ENCODE results near the gene REX1BD. TPM values are rescaled to one million over a fixed set of nuclear protein-coding genes. Genes with fewer than 3 reads are reported as not detected.
"Not testable (repeated sequence)": the region's sequence is repeated elsewhere in the genome, so short reads cannot be mapped to it uniquely, and the experiment has no call there.

REX1BD gene
- total and polyA plus RNA-seq, 2 donors, result 72.2 to 104 TPM

- Histone ChIP-seq H3K9me3 (ENCODE audit: control insufficient read depth in 2 of 2, insufficient read depth in 1 of 2, low read length in 1 of 2) (no peaks in the 10 kb centered on the region), H3K27me3 (ENCODE audit: control insufficient read depth in 2 of 2, insufficient read depth in 1 of 2, low read length in 1 of 2) (peaks cover 0 to 4% of the 10 kb centered on the region in 2 donors), H3K36me3 (ENCODE audit: control insufficient read depth in 2 of 2, insufficient read depth in 2 of 2, low read length in 1 of 2) (peaks cover 10% of the 10 kb centered on the region in 2 donors), H3K27ac (ENCODE audit: low read depth in 1 of 2, low read length in 1 of 2) (peak overlapping the region; percentile 96 to 99), H3K4me1 (ENCODE audit: control insufficient read depth in 2 of 2, insufficient read depth in 2 of 2, low read length in 2 of 2) (peaks cover 13 to 31% of the 10 kb centered on the region in 2 donors), H3K4me3 (ENCODE audit: low read length in 2 of 2) (peak overlapping the region; percentile 64 to 88)
- DNase-seq (ENCODE audit: low read depth in 6 of 9, low spot score in 9 of 9), result peak in 1 of 9 donors; percentile 42
- WGBS, result 39% methylated on average over 16 of the region's 16 CpGs
Observed at GRCh38 chr19:18587962-18588610, 512 bp upstream of the REX1BD start.

GRCh38 chr19:18589380-18590272 lies 1.0 kb downstream of the REX1BD start:
- DNase-seq (ENCODE audit: low read depth in 6 of 9, low spot score in 9 of 9), result peak in 3 of 9 donors; percentile 46 to 60 (median 57)
- H3K27me3 ChIP-seq (ENCODE audit: control insufficient read depth in 2 of 2, insufficient read depth in 1 of 2, low read length in 1 of 2), result peaks cover 13 to 19% of the 10 kb centered on the region in 2 donors
- peak overlapping the region; percentile 96 to 99 for H3K27ac ChIP-seq (ENCODE audit: low read depth in 1 of 2, low read length in 1 of 2)
- H3K4me3 ChIP-seq (ENCODE audit: low read length in 2 of 2), result peak overlapping the region; percentile 64 to 88
- 25% methylated on average over 52 of the region's 52 CpGs for WGBS
- peaks cover 10% of the 10 kb centered on the region in 2 donors for H3K36me3 ChIP-seq (ENCODE audit: control insufficient read depth in 2 of 2, insufficient read depth in 2 of 2, low read length in 1 of 2)
- no peaks in the 10 kb centered on the region for H3K9me3 ChIP-seq (ENCODE audit: control insufficient read depth in 2 of 2, insufficient read depth in 1 of 2, low read length in 1 of 2)
- peaks cover 21 to 44% of the 10 kb centered on the region in 2 donors for H3K4me1 ChIP-seq (ENCODE audit: control insufficient read depth in 2 of 2, insufficient read depth in 2 of 2, low read length in 2 of 2)

- 86% methylated on average over 40 of the region's 40 CpGs for WGBS
- peaks cover 10% of the 10 kb centered on the region in 2 donors for H3K36me3 ChIP-seq (ENCODE audit: control insufficient read depth in 2 of 2, insufficient read depth in 2 of 2, low read length in 1 of 2)
- no peak overlapping the region for H3K27ac ChIP-seq (ENCODE audit: low read depth in 1 of 2, low read length in 1 of 2)
- DNase-seq (ENCODE audit: low read depth in 6 of 9, low spot score in 9 of 9), result peak in 3 of 9 donors; percentile 27 to 68 (median 51)
- H3K4me3 ChIP-seq (ENCODE audit: low read length in 2 of 2), result no peak overlapping the region
- H3K27me3 ChIP-seq (ENCODE audit: control insufficient read depth in 2 of 2, insufficient read depth in 1 of 2, low read length in 1 of 2), result peaks cover 22 to 28% of the 10 kb centered on the region in 2 donors
- H3K9me3 ChIP-seq (ENCODE audit: control insufficient read depth in 2 of 2, insufficient read depth in 1 of 2, low read length in 1 of 2), result no peaks in the 10 kb centered on the region
- peaks cover 23 to 47% of the 10 kb centered on the region in 2 donors for H3K4me1 ChIP-seq (ENCODE audit: control insufficient read depth in 2 of 2, insufficient read depth in 2 of 2, low read length in 2 of 2)
Observed at GRCh38 chr19:18590273-18591272, 2.0 kb downstream of the REX1BD start.

GRCh38 chr19:18591735-18592385 lies 3.3 kb downstream of the REX1BD start:
- no peak for DNase-seq (ENCODE audit: low read depth in 6 of 9, low spot score in 9 of 9)
- Histone ChIP-seq H3K4me1 (ENCODE audit: control insufficient read depth in 2 of 2, insufficient read depth in 2 of 2, low read length in 2 of 2) (peaks cover 23 to 45% of the 10 kb centered on the region in 2 donors), H3K27me3 (ENCODE audit: control insufficient read depth in 2 of 2, insufficient read depth in 1 of 2, low read length in 1 of 2) (peaks cover 33 to 41% of the 10 kb centered on the region in 2 donors), H3K4me3 (ENCODE audit: low read length in 2 of 2) (no peak overlapping the region), H3K36me3 (ENCODE audit: control insufficient read depth in 2 of 2, insufficient read depth in 2 of 2, low read length in 1 of 2) (peaks cover 10% of the 10 kb centered on the region in 2 donors), H3K9me3 (ENCODE audit: control insufficient read depth in 2 of 2, insufficient read depth in 1 of 2, low read length in 1 of 2) (no peaks in the 10 kb centered on the region), H3K27ac (ENCODE audit: low read depth in 1 of 2, low read length in 1 of 2) (no peak overlapping the region)
- WGBS, result 97% methylated on average over 22 of the region's 22 CpGs

- H3K9me3 ChIP-seq (ENCODE audit: control insufficient read depth in 2 of 2, insufficient read depth in 1 of 2, low read length in 1 of 2); H3K4me3 ChIP-seq (ENCODE audit: low read length in 2 of 2); DNase-seq (ENCODE audit: low read depth in 6 of 9, low spot score in 9 of 9); H3K27ac ChIP-seq (ENCODE audit: low read depth in 1 of 2, low read length in 1 of 2): not testable (repeated sequence)
- WGBS, result 98% methylated on average over 5 of the region's 5 CpGs
- Histone ChIP-seq H3K36me3 (ENCODE audit: control insufficient read depth in 2 of 2, insufficient read depth in 2 of 2, low read length in 1 of 2) (peaks cover 10% of the 10 kb centered on the region in 2 donors), H3K27me3 (ENCODE audit: control insufficient read depth in 2 of 2, insufficient read depth in 1 of 2, low read length in 1 of 2) (peaks cover 35 to 49% of the 10 kb centered on the region in 2 donors), H3K4me1 (ENCODE audit: control insufficient read depth in 2 of 2, insufficient read depth in 2 of 2, low read length in 2 of 2) (peaks cover 22 to 43% of the 10 kb centered on the region in 2 donors)
Observed at GRCh38 chr19:18592732-18593131, 4.1 kb downstream of the REX1BD start.

GRCh38 chr19:18593367-18594095 lies 4.9 kb downstream of the REX1BD start:
- 57% methylated on average over 25 of the region's 25 CpGs for WGBS
- H3K27ac ChIP-seq (ENCODE audit: low read depth in 1 of 2, low read length in 1 of 2), result no peak overlapping the region
- peaks cover 10% of the 10 kb centered on the region in 2 donors for H3K36me3 ChIP-seq (ENCODE audit: control insufficient read depth in 2 of 2, insufficient read depth in 2 of 2, low read length in 1 of 2)
- DNase-seq (ENCODE audit: low read depth in 6 of 9, low spot score in 9 of 9), result no peak
- H3K9me3 ChIP-seq (ENCODE audit: control insufficient read depth in 2 of 2, insufficient read depth in 1 of 2, low read length in 1 of 2), result no peaks in the 10 kb centered on the region
- peaks cover 43 to 57% of the 10 kb centered on the region in 2 donors for H3K27me3 ChIP-seq (ENCODE audit: control insufficient read depth in 2 of 2, insufficient read depth in 1 of 2, low read length in 1 of 2)
- H3K4me3 ChIP-seq (ENCODE audit: low read length in 2 of 2), result peak overlapping the region in 1 of 2 donors; percentile 37
- H3K4me1 ChIP-seq (ENCODE audit: control insufficient read depth in 2 of 2, insufficient read depth in 2 of 2, low read length in 2 of 2), result peaks cover 16 to 35% of the 10 kb centered on the region in 2 donors

GRCh38 chr19:18594096-18594823 lies 5.7 kb downstream of the REX1BD start:
- DNase-seq (ENCODE audit: low read depth in 6 of 9, low spot score in 9 of 9), result peak in 8 of 9 donors; percentile 54 to 83 (median 68)
- no peaks in the 10 kb centered on the region for H3K9me3 ChIP-seq (ENCODE audit: control insufficient read depth in 2 of 2, insufficient read depth in 1 of 2, low read length in 1 of 2)
- WGBS, result 1% methylated on average over 54 of the region's 54 CpGs
- peak overlapping the region; percentile 17 to 37 for H3K4me3 ChIP-seq (ENCODE audit: low read length in 2 of 2)
- peaks cover 46 to 63% of the 10 kb centered on the region in 2 donors for H3K27me3 ChIP-seq (ENCODE audit: control insufficient read depth in 2 of 2, insufficient read depth in 1 of 2, low read length in 1 of 2)
- H3K4me1 ChIP-seq (ENCODE audit: control insufficient read depth in 2 of 2, insufficient read depth in 2 of 2, low read length in 2 of 2), result peaks cover 16 to 33% of the 10 kb centered on the region in 2 donors
- peaks cover 10% of the 10 kb centered on the region in 2 donors for H3K36me3 ChIP-seq (ENCODE audit: control insufficient read depth in 2 of 2, insufficient read depth in 2 of 2, low read length in 1 of 2)
- H3K27ac ChIP-seq (ENCODE audit: low read depth in 1 of 2, low read length in 1 of 2), result no peak overlapping the region
